ENCODE results near the gene SFR1. TPM values are rescaled to one million over a fixed set of nuclear protein-coding genes. Genes with fewer than 3 reads are reported as not detected.

The SFR1 gene
- total and polyA plus RNA-seq, 8 donors = 2.5 to 3.7 (median 3.0) TPM

GRCh38 chr10:104138131-104138530 lies 16.2 kb downstream of the SFR1 start:
- H3K27ac ChIP-seq = no peak overlapping the region
- no peaks in the 10 kb centered on the region for H3K9me3 ChIP-seq
- FAIRE-seq (no peak), DNase-seq (no peak), ATAC-seq (no peak)
- no peaks in the 10 kb centered on the region for H3K27me3 ChIP-seq
- no peak overlapping the region for H3K4me3 ChIP-seq
- intact Hi-C loops (cut with DNase I) = no loop called here
- H3K36me3 ChIP-seq = no peaks in the 10 kb centered on the region
- WGBS, 2 donors = 89 to 90% methylated on average over 6 of the region's 6 CpGs
- TF ChIP-seq CTCF (IDR thresholded peaks at IDR 0.05) = no peak
- H3K4me1 ChIP-seq = no peaks in the 10 kb centered on the region

GRCh38 chr10:104139221-104139620 lies 17.2 kb downstream of the SFR1 start:
- ATAC-seq (no peak), DNase-seq (no peak), FAIRE-seq (no peak)
- Histone ChIP-seq H3K27me3 (no peaks in the 10 kb centered on the region), H3K36me3 (no peaks in the 10 kb centered on the region), H3K9me3 (no peaks in the 10 kb centered on the region), H3K4me3 (no peak overlapping the region), H3K4me1 (no peaks in the 10 kb centered on the region), H3K27ac (no peak overlapping the region)
- intact Hi-C loops (cut with DNase I) = no loop called here
- no peak for TF ChIP-seq CTCF (IDR thresholded peaks at IDR 0.05)
- 65 to 69% methylated on average over 5 of the region's 5 CpGs for WGBS, 2 donors

GRCh38 chr10:104142081-104142480 lies 20.1 kb downstream of the SFR1 start:
- WGBS, 2 donors = 28 to 40% methylated on average over 1 of the region's 1 CpG
- FAIRE-seq = no peak
- Histone ChIP-seq H3K4me1 (no peaks in the 10 kb centered on the region), H3K27ac (no peak overlapping the region), H3K4me3 (no peak overlapping the region), H3K27me3 (no peaks in the 10 kb centered on the region), H3K36me3 (no peaks in the 10 kb centered on the region), H3K9me3 (no peaks in the 10 kb centered on the region)
- no peak for TF ChIP-seq CTCF (IDR thresholded peaks at IDR 0.05)
- DNase-seq = no peak
- ATAC-seq = no peak
- intact Hi-C loops (cut with DNase I) = no loop called here

GRCh38 chr10:104143829-104144228 lies 21.9 kb downstream of the SFR1 start:
- DNase-seq = no peak
- H3K9me3 ChIP-seq = no peaks in the 10 kb centered on the region
- 54 to 57% methylated on average over 3 of the region's 3 CpGs for WGBS, 2 donors
- H3K27me3 ChIP-seq = no peaks in the 10 kb centered on the region
- intact Hi-C loops (cut with DNase I) = no loop called here
- no peak overlapping the region for H3K4me3 ChIP-seq
- H3K4me1 ChIP-seq = no peaks in the 10 kb centered on the region
- TF ChIP-seq CTCF (IDR thresholded peaks at IDR 0.05) = no peak
- no peak for FAIRE-seq
- H3K36me3 ChIP-seq = no peaks in the 10 kb centered on the region
- H3K27ac ChIP-seq = no peak overlapping the region
- ATAC-seq = no peak

GRCh38 chr10:104144931-104145330 lies 23.0 kb downstream of the SFR1 start:
- Histone ChIP-seq H3K36me3 (no peaks in the 10 kb centered on the region), H3K27ac (no peak overlapping the region), H3K4me1 (no peaks in the 10 kb centered on the region), H3K9me3 (no peaks in the 10 kb centered on the region), H3K4me3 (no peak overlapping the region), H3K27me3 (no peaks in the 10 kb centered on the region)
- DNase-seq = no peak
- TF ChIP-seq CTCF (IDR thresholded peaks at IDR 0.05) = no peak
- 71 to 81% methylated on average over 4 of the region's 4 CpGs for WGBS, 2 donors
- ATAC-seq = no peak
- no peak for FAIRE-seq
- intact Hi-C loops (cut with DNase I) = no loop called here
